ENCODE results near the gene EFCAB6. TPM values are rescaled to one million over a fixed set of nuclear protein-coding genes. Genes with fewer than 3 reads are reported as not detected.

EFCAB6 gene
- polyA plus RNA-seq, 2 of the 4 experiments (the other 2 are of a cell fraction) = 0.46 to 1.2 TPM

- TF ChIP-seq RAD21 (conservative IDR thresholded peaks at IDR 0.05 in 1 of 2, IDR thresholded peaks at IDR 0.05 in 1 of 2) (no peak), GATA3 (IDR thresholded peaks at IDR 0.05; ENCODE audit: borderline replicate concordance) (no peak), EHMT2 (IDR thresholded peaks at IDR 0.05; ENCODE audit: low read depth) (no peak)
- TF ChIP-seq, protein P1, sequence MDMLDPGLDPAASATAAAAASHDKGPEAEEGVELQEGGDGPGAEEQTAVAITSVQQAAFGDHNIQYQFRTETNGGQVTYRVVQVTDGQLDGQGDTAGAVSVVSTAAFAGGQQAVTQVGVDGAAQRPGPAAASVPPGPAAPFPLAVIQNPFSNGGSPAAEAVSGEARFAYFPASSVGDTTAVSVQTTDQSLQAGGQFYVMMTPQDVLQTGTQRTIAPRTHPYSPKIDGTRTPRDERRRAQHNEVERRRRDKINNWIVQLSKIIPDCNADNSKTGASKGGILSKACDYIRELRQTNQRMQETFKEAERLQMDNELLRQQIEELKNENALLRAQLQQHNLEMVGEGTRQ (IDR thresholded peaks at IDR 0.05) = no peak
- ATAC-seq = no peak
- FAIRE-seq = no peak
- H3K9me3 ChIP-seq = no peaks in the 10 kb centered on the region
- H3K4me1 ChIP-seq = no peaks in the 10 kb centered on the region
- ChIA-PET POLR2A (no interaction called here), CTCF (no interaction called here)
- no peak overlapping the region for H3K4me2 ChIP-seq
- H3K4me3 ChIP-seq = no peak overlapping the region
- WGBS (ENCODE audit: missing lambda C conversion rate) = 32% methylated on average over 16 of the region's 18 CpGs
- no peak for DNase-seq (ENCODE audit: low read depth in 1 of 2, low spot score in 1 of 2)
- no peak overlapping the region for H3K27ac ChIP-seq
Measured at GRCh38 chr22:43541462-43542407, 270.4 kb downstream of the EFCAB6 start.

DNA sequence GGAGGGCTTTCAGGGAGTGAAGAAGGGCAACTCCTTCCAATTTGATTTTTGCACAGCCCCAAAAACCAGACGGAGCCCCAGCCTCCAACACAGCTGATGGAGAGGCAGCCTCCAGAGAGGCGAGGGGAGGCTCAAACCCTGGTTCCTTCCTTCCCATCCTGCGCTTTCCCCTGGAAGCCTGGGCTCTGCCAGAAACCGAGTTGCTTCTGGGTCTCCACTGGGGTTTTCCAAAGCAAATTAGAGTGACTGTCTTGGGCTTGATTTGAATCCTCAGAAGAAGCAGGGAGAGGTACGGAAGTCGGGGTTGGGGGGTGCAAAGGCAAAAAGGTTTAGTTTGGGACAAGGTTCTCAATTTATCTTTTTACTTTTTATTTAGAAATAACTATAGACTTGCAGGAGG, 271.1 kb downstream of the EFCAB6 start:
- Histone ChIP-seq H3K9me3 (no peaks in the 10 kb centered on the region), H3K4me1 (no peaks in the 10 kb centered on the region), H3K4me2 (no peak overlapping the region), H3K4me3 (no peak overlapping the region), H3K27ac (no peak overlapping the region)
- ATAC-seq (no peak), FAIRE-seq (no peak), DNase-seq (ENCODE audit: low read depth in 1 of 2, low spot score in 1 of 2) (no peak)
- TF ChIP-seq TFCP2L1 (CRISPR knock-in tag; IDR thresholded peaks at IDR 0.05) (no peak), POLR2AphosphoS2 (conservative IDR thresholded peaks at IDR 0.05; ENCODE audit: low read length) (no peak), CHD2 (IDR thresholded peaks at IDR 0.05; ENCODE audit: low read length, partially characterized antibody) (no peak), KDM1A (IDR thresholded peaks at IDR 0.05; ENCODE audit: low read depth) (no peak), FOSB (CRISPR knock-in tag; IDR thresholded peaks at IDR 0.05) (no peak), NR3C1 (IDR thresholded peaks at IDR 0.05) (no peak), EHF (CRISPR knock-in tag; IDR thresholded peaks at IDR 0.05) (no peak)
- TF ChIP-seq, protein P1 (IDR thresholded peaks at IDR 0.05) = no peak
- POLR2A ChIA-PET = no interaction called here
- CTCF ChIA-PET = no interaction called here
- 49% methylated on average over 6 of the region's 6 CpGs for WGBS (ENCODE audit: missing lambda C conversion rate)

DNA sequence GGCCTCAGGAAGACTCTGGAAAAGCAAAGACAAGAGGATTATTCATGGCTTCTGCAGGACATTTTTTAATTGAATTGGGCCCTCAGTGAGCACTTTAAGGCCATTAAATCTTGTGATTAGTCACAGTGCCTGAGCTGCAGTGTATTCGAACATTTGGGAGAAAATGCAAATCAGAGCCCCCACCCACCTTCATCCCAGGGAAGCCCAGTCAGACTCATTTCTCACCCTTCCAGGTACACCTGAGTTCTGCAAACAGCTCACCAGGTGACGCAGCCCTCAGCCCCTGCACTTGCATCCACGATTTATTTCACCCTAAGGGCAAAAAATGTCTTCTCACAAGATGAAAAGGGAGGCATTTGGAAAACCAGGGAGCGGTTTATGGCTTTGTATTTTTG, 271.6 kb downstream of the EFCAB6 start:
- ChIA-PET CTCF (no interaction called here), POLR2A (no interaction called here)
- H3K4me1 ChIP-seq = no peaks in the 10 kb centered on the region
- TF ChIP-seq EP300 (IDR thresholded peaks at IDR 0.05) (no peak), HOXA7 (CRISPR knock-in tag; IDR thresholded peaks at IDR 0.05) (no peak), POLR2AphosphoS2 (conservative IDR thresholded peaks at IDR 0.05; ENCODE audit: low read length) (no peak), EHF (CRISPR knock-in tag; IDR thresholded peaks at IDR 0.05) (no peak), TP53 (CRISPR knock-in tag; IDR thresholded peaks at IDR 0.05) (no peak), ZFP36 (IDR thresholded peaks at IDR 0.05; ENCODE audit: borderline replicate concordance, partially characterized antibody) (no peak), HOXB5 (CRISPR knock-in tag; IDR thresholded peaks at IDR 0.05) (no peak), TFCP2L1 (CRISPR knock-in tag; IDR thresholded peaks at IDR 0.05) (no peak), ZC3H11A (IDR thresholded peaks at IDR 0.05) (no peak), NPAS2 (CRISPR knock-in tag; IDR thresholded peaks at IDR 0.05; ENCODE audit: borderline replicate concordance) (no peak), REST (IDR thresholded peaks at IDR 0.05) (no peak), GATA3 (IDR thresholded peaks at IDR 0.05; ENCODE audit: borderline replicate concordance) (no peak), POLR2A (IDR thresholded peaks at IDR 0.05; ENCODE audit: low read length) (no peak), SMC3 (IDR thresholded peaks at IDR 0.05) (no peak), MAZ (IDR thresholded peaks at IDR 0.05; ENCODE audit: borderline replicate concordance, low read depth, low read length) (no peak), FOSL2 (IDR thresholded peaks at IDR 0.05) (no peak), FOSL2 (CRISPR knock-in tag; IDR thresholded peaks at IDR 0.05) (no peak), RNF2 (IDR thresholded peaks at IDR 0.05; ENCODE audit: borderline replicate concordance, low read depth) (no peak)
- TF ChIP-seq, protein P2, sequence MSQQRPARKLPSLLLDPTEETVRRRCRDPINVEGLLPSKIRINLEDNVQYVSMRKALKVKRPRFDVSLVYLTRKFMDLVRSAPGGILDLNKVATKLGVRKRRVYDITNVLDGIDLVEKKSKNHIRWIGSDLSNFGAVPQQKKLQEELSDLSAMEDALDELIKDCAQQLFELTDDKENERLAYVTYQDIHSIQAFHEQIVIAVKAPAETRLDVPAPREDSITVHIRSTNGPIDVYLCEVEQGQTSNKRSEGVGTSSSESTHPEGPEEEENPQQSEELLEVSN (IDR thresholded peaks at IDR 0.05; ENCODE audit: borderline replicate concordance, low read depth) = no peak
- TF ChIP-seq, protein P1 (IDR thresholded peaks at IDR 0.05) = no peak
- DNase-seq (ENCODE audit: low read depth in 1 of 2, low spot score in 1 of 2) (no peak), FAIRE-seq (no peak), ATAC-seq (no peak)
- no peak overlapping the region for H3K27ac ChIP-seq
- 8% methylated on average over 4 of the region's 4 CpGs for WGBS (ENCODE audit: missing lambda C conversion rate)
- no peak overlapping the region for H3K4me2 ChIP-seq
- H3K4me3 ChIP-seq = no peak overlapping the region
- no peaks in the 10 kb centered on the region for H3K9me3 ChIP-seq
